Type B pancreatic cell (in vitro differentiated cells): ENCODE data around the gene LEFTY2. TPM values are rescaled to one million over a fixed set of nuclear protein-coding genes. Genes with fewer than 3 reads are reported as not detected.

Experiments
- DNase-seq: peaks from one replicate; pipeline ENCODE4 v3.0.0; 2021; ENCODE audit warnings: mixed read lengths; ENCODE audit not compliant: unreplicated experiment; ENCODE audit errors: extremely low spot score
- H3K27ac Mint-ChIP-seq: 2 replicates; pipeline ENCODE4 v1.8.0; 2021; ENCODE audit warnings: mild to moderate bottlenecking, mixed read lengths
- H3K27me3 Mint-ChIP-seq: 2 replicates; pipeline ENCODE4 v1.8.0; 2021; ENCODE audit warnings: mixed read lengths
- H3K36me3 Mint-ChIP-seq: 2 replicates; pipeline ENCODE4 v1.8.0; 2021; ENCODE audit warnings: mixed read lengths
- H3K4me1 Mint-ChIP-seq: one replicate; pipeline ENCODE4 v1.8.0; 2021; ENCODE audit warnings: mixed read lengths; ENCODE audit not compliant: unreplicated experiment
- H3K4me3 Mint-ChIP-seq: 2 replicates; pipeline ENCODE4 v1.8.0; 2021; ENCODE audit warnings: mild to moderate bottlenecking, mixed read lengths
- H3K9me3 Mint-ChIP-seq: 2 replicates; pipeline ENCODE4 v1.8.0; 2021; ENCODE audit warnings: mixed read lengths
- total RNA-seq: library from RNA; stranded (reverse); gene quantifications from 2 replicates; pipeline ENCODE4 v1.2.1, GENCODE V29; 2021; ENCODE audit warnings: low replicate concordance
- TF ChIP-seq, protein P1 (sequence below): fragments of 200-600 bp; sonication (generic); conservative IDR thresholded peaks from 2 replicates; pipeline ENCODE4 v1.5.0; 2021; ENCODE audit warnings: antibody characterized with exemption, mild to moderate bottlenecking

LEFTY2 gene
- total RNA-seq, 1 donor from 2014 or later = not detected

DNA sequence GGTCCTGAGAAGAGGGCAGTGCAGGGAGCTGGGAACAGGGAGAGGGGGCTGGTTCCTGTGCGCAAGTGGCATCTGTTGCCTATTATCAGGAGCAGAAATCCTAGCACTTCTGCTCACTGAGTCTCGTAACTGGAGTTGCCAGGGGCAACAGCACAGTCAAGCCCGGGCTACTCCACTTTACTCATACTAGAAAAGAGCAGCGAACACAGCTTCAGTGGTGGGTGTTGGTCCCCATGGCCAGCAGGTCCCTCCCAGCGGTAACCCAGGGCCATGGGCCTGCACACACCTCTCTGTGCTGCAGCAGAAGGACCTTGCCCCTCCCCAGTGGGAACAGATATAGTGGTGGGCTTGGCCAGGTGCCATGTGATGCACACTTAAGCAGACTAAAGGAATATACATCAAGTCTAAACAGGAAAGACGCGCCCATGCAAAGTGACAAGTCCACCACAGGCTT, 25.5 kb downstream of the LEFTY2 start:
- TF ChIP-seq, protein P1, sequence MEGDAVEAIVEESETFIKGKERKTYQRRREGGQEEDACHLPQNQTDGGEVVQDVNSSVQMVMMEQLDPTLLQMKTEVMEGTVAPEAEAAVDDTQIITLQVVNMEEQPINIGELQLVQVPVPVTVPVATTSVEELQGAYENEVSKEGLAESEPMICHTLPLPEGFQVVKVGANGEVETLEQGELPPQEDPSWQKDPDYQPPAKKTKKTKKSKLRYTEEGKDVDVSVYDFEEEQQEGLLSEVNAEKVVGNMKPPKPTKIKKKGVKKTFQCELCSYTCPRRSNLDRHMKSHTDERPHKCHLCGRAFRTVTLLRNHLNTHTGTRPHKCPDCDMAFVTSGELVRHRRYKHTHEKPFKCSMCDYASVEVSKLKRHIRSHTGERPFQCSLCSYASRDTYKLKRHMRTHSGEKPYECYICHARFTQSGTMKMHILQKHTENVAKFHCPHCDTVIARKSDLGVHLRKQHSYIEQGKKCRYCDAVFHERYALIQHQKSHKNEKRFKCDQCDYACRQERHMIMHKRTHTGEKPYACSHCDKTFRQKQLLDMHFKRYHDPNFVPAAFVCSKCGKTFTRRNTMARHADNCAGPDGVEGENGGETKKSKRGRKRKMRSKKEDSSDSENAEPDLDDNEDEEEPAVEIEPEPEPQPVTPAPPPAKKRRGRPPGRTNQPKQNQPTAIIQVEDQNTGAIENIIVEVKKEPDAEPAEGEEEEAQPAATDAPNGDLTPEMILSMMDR = no peak
- Mint-ChIP-seq H3K9me3 (no peaks in the 10 kb centered on the region), H3K4me1 (peaks cover 17% of the 10 kb centered on the region), H3K4me3 (no peak overlapping the region), H3K27ac (peak overlapping the region; percentile 22), H3K36me3 (peaks cover 19% of the 10 kb centered on the region), H3K27me3 (peaks cover 3% of the 10 kb centered on the region)
- DNase-seq = no peak

DNA sequence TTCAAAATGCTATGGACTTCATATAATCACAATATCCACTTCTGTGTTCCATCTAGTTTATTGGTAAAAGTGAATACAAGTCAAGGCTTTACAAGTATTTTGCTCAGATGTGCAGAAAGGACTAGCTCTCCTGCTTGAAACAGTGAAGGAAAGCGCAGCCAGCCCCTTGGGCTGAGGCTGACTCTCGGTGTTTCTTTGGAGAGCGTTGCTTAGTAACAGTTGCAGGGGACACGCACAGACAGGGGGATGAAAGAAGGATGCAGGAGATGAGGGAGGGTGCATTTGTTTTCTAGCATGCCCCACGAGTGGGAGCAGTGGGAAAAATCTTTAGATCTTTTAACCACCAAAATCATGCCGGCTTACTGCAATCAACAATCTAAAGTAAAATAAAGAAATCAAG, 26.1 kb downstream of the LEFTY2 start:
- DNase-seq = no peak
- H3K4me3 Mint-ChIP-seq = no peak overlapping the region
- TF ChIP-seq, protein P1 = no peak
- H3K36me3 Mint-ChIP-seq = peaks cover 19% of the 10 kb centered on the region
- no peaks in the 10 kb centered on the region for H3K9me3 Mint-ChIP-seq
- H3K4me1 Mint-ChIP-seq = peaks cover 21% of the 10 kb centered on the region
- H3K27me3 Mint-ChIP-seq = peaks cover 3% of the 10 kb centered on the region
- H3K27ac Mint-ChIP-seq = peak overlapping the region; percentile 22

DNA sequence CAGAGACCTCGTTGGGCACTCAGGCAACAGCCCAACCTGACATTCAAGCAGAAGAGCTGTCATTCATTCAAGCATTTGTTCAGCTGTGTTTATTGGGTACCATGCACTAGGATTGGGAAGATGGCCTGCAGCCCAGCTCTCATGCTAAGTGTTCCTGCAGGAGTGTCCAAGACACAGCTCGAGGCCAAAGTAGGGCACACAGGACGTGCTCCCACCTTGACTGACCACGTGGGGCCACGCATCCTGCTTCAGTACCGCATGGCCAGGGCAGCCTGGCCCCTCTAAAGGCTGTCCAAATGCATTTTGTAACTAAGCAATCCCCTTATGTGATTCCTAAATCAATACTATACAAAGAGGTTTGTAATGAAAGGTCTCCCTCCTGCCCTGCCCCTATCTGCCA, 26.6 kb downstream of the LEFTY2 start:
- peaks cover 3% of the 10 kb centered on the region for H3K27me3 Mint-ChIP-seq
- no peak for DNase-seq
- H3K4me1 Mint-ChIP-seq = peaks cover 21% of the 10 kb centered on the region
- no peak overlapping the region for H3K27ac Mint-ChIP-seq
- TF ChIP-seq, protein P1 = no peak
- no peak overlapping the region for H3K4me3 Mint-ChIP-seq
- no peaks in the 10 kb centered on the region for H3K9me3 Mint-ChIP-seq
- H3K36me3 Mint-ChIP-seq = peaks cover 19% of the 10 kb centered on the region

DNA sequence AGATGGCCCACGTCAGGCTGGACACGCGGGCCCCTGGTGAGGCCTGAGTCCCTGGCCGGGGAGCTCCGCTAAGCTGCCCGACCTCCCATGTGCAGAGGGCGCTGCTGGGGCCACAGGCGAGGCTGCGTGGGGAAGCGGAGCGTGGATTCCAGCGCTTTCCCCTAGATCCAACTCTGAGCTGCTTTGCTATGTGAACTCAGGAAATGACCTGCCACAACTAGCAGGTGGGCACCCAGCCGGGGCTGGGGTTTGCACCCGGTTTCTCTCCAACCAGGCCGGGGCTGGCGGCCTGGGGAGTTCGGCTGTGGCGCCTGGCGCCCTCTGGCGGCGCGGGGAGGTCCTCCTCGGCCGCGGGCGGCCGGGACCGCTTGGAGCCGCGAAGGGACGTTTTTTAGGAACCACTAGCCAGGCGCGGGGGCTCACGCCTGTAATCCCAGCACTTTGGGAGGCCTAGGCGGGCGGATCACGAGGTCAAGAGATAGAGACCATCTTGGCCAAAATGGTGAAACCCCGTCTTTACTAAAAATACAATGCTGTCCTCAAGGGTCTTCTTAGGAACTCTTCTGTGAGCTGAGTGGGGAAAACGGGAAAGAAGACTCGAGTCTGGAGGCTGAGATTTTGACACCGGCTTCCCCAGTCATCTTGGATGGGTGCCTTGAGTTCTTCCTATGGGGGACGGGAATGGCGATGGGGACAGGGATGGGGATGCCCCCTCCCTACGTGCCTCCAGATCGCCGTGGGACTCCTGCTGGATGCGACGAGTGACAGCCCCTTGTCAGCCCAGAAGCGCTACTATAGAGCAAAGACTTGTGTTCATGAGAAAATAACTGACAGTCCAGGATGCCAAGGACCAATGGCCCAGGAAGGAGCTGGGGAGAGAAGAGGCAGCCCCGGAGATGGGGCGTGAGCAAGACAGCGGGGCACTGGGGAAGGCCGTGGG, 29.6 kb downstream of the LEFTY2 start:
- peaks cover 9% of the 10 kb centered on the region for H3K36me3 Mint-ChIP-seq
- H3K4me3 Mint-ChIP-seq = no peak overlapping the region
- no peak overlapping the region for H3K27ac Mint-ChIP-seq
- peaks cover 21% of the 10 kb centered on the region for H3K4me1 Mint-ChIP-seq
- no peak for DNase-seq
- H3K9me3 Mint-ChIP-seq = no peaks in the 10 kb centered on the region
- peaks cover 3% of the 10 kb centered on the region for H3K27me3 Mint-ChIP-seq
- TF ChIP-seq, protein P1 = peak; percentile 92

DNA sequence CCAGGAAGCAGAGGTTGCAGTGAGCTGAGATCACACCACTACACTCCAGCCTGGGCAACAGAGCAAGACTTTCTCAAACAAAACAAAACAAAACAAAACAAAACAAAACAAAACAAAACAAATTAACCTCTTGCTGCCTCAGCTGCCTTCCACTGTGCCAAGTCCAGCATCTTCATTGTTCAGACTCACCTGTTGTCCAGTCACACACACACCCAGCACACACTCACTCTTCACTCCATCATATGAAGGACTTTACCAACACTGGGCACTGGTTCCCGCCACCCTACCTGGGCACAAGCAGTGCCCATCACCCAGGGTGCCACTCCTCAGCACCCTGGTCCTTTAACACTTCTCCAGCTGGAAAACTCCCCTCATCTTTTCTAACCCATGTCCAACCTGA, 31.5 kb downstream of the LEFTY2 start:
- Mint-ChIP-seq H3K36me3 (peaks cover 6% of the 10 kb centered on the region), H3K27ac (no peak overlapping the region), H3K4me3 (no peak overlapping the region), H3K9me3 (no peaks in the 10 kb centered on the region), H3K27me3 (peaks cover 3% of the 10 kb centered on the region), H3K4me1 (peaks cover 4% of the 10 kb centered on the region)
- TF ChIP-seq, protein P1 = no peak
- DNase-seq = no peak
